Cardiac muscle cell (in vitro differentiated cells and primary cell): ENCODE results near the gene MCRIP2. TPM values are rescaled to one million over a fixed set of nuclear protein-coding genes. Genes with fewer than 3 reads are reported as not detected.

Experiments used
- DNase-seq, 2 donors: peaks; one replicate each; pipeline versions ENCODE4 v3.0.0 to v3.0.0-alpha.2; 2010 to 2017; ENCODE audit warnings: low read depth in 1 of 2, low spot score in 1 of 2
- H3K27ac ChIP-seq: fragments of 200-600 bp; sonication (generic); 2 replicates; pipeline ENCODE4 v1.5.1; 2016
- H3K27me3 ChIP-seq: fragments of 200-600 bp; sonication (generic); 2 replicates; pipeline ENCODE4 v1.6.0; 2016; ENCODE audit warnings: control low read depth
- H3K36me3 ChIP-seq: fragments of 200-600 bp; sonication (generic); 2 replicates; pipeline ENCODE4 v1.5.1; 2016; ENCODE audit warnings: control low read depth
- H3K4me1 ChIP-seq: fragments of 200-600 bp; sonication (generic); 2 replicates; pipeline ENCODE4 v1.8.1; 2017; ENCODE audit warnings: low read depth, mild to moderate bottlenecking, mixed run types
- H3K4me3 ChIP-seq: fragments of 200-600 bp; sonication (generic); 2 replicates; pipeline ENCODE4 v1.5.1; 2016; ENCODE audit warnings: mild to moderate bottlenecking
- H3K9me3 ChIP-seq: fragments of 200-600 bp; sonication (generic); 2 replicates; pipeline ENCODE4 v1.5.1; 2017; ENCODE audit warnings: low read depth, mild to moderate bottlenecking, control low read depth
- polyA plus RNA-seq: library from polyadenylated mRNA; unstranded; fragments of >200 nt; fragmentation: Nextera tagmentation; extraction: Ambion mirVana; gene quantifications from 2 replicates; pipeline ENCODE4 v1.2.1, GENCODE V29; 2016
- total RNA-seq: library from RNA; depleted of rRNA; stranded (reverse); fragments of >200 nt; gene quantifications from 2 replicates; pipeline ENCODE4 v1.2.3, GENCODE V29; 2016
- TF ChIP-seq, protein P1 (sequence below): IDR thresholded peaks from 2 replicates; pipeline ENCODE4 v1.5.1; 2012; ENCODE audit warnings: low read depth, mild to moderate bottlenecking, low read length

The MCRIP2 gene
- total and polyA plus RNA-seq, 2 experiments from 2014 or later, result 131 to 144 TPM

DNA sequence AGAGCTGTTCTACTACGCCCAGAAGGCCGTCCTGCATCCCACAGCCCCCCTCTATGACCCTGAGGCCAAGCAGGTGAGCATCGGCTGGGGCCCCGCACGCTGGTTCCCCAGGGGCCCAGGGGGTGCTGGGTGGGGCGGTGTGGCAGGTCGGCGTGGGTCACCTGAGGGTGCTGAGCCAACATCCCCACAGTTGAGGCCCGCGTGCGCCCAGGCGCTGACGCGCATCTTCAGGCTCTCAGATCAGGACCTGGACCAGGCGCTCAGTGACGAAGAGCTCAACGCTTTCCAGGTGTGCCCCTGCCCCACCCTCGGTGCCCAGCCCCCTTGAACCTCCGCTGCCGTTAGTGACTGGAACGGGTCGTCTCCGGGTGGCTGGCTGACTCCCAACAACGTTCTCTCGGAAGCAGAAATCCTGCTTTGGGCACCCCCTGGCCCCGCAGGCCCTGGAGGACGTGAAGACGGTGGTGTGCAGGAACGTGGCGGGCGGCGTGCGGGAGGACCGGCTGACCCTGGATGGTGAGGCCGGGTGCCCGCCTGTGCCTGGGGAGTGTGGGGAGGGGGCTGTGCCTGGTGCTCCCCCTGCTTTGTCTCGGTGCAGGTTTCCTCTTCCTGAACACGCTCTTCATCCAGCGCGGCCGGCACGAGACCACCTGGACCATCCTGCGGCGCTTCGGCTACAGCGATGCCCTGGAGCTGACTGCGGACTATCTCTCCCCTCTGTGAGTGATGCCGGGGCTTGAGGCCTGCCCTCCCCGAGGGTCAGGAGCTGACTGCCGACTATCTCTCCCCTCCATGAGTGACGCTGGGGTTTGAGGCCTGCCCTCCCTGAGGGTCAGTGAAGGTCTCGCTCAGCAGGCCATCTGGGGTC, 29.1 kb downstream of the MCRIP2 start:
- H3K27ac ChIP-seq, result no peak overlapping the region
- no peak overlapping the region for H3K4me3 ChIP-seq
- TF ChIP-seq, protein P1, sequence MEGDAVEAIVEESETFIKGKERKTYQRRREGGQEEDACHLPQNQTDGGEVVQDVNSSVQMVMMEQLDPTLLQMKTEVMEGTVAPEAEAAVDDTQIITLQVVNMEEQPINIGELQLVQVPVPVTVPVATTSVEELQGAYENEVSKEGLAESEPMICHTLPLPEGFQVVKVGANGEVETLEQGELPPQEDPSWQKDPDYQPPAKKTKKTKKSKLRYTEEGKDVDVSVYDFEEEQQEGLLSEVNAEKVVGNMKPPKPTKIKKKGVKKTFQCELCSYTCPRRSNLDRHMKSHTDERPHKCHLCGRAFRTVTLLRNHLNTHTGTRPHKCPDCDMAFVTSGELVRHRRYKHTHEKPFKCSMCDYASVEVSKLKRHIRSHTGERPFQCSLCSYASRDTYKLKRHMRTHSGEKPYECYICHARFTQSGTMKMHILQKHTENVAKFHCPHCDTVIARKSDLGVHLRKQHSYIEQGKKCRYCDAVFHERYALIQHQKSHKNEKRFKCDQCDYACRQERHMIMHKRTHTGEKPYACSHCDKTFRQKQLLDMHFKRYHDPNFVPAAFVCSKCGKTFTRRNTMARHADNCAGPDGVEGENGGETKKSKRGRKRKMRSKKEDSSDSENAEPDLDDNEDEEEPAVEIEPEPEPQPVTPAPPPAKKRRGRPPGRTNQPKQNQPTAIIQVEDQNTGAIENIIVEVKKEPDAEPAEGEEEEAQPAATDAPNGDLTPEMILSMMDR, result no peak
- peaks cover 35% of the 10 kb centered on the region for H3K36me3 ChIP-seq
- DNase-seq, result no peak
- no peaks in the 10 kb centered on the region for H3K9me3 ChIP-seq
- H3K4me1 ChIP-seq, result peaks cover 5% of the 10 kb centered on the region
- no peaks in the 10 kb centered on the region for H3K27me3 ChIP-seq

DNA sequence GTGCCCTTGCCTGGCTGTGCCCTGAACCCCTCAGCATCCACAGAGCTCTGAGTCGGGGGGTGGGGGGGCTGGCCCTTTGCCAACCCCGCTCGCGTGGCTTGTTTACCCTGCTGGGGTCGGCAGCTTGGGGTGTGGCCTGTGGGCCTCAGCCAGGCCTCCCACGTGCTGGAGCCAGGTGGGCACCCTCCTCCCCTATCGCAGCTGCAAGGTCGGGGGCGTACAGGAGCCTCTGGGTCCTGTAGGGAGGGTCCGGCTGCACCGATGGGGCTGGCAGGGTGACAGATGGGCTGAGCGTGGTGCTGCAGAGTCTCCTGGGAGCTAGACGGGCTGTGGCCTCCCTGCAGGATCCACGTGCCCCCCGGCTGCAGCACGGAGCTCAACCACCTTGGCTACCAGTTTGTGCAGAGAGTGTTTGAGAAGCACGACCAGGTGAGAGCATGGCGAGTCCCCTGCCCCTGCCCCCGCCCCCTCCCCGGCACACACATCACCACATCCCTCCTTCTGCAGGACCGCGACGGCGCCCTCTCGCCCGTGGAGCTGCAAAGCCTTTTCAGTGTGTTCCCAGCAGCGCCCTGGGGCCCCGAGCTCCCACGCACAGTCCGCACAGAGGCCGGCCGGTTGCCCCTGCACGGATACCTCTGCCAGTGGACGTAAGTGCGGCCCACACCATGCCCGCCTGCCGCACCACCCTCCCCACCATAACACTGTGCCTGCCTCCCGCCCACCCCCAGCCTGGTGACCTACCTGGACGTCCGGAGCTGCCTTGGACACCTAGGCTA, 29.9 kb downstream of the MCRIP2 start:
- no peak overlapping the region for H3K27ac ChIP-seq
- H3K4me1 ChIP-seq, result peaks cover 5% of the 10 kb centered on the region
- H3K36me3 ChIP-seq, result peaks cover 35% of the 10 kb centered on the region
- no peaks in the 10 kb centered on the region for H3K27me3 ChIP-seq
- no peak for DNase-seq
- TF ChIP-seq, protein P1, result no peak
- no peaks in the 10 kb centered on the region for H3K9me3 ChIP-seq
- H3K4me3 ChIP-seq, result no peak overlapping the region

DNA sequence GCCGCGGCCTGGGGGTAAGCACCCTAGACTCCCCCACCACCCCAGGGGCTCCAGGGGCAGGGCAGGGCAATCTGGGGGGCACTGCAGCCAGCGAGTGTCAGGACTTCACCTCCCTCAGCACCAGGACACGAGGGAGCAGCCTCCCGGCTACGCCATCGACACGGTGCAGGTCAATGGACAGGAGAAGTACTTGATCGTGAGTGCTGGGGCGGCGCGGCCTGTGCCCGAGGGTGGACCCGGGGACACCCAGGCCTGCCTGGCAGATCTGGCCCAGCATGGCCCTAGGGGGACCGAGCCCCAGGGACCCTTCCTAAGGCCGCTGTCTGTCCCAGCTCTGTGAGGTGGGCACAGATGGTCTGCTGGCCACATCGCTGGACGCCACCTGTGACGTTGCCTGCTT, 30.7 kb downstream of the MCRIP2 start:
- DNase-seq, result no peak
- TF ChIP-seq, protein P1, result no peak
- H3K36me3 ChIP-seq, result peaks cover 35% of the 10 kb centered on the region
- no peak overlapping the region for H3K4me3 ChIP-seq
- no peak overlapping the region for H3K27ac ChIP-seq
- H3K9me3 ChIP-seq, result no peaks in the 10 kb centered on the region
- peaks cover 5% of the 10 kb centered on the region for H3K4me1 ChIP-seq
- H3K27me3 ChIP-seq, result no peaks in the 10 kb centered on the region

DNA sequence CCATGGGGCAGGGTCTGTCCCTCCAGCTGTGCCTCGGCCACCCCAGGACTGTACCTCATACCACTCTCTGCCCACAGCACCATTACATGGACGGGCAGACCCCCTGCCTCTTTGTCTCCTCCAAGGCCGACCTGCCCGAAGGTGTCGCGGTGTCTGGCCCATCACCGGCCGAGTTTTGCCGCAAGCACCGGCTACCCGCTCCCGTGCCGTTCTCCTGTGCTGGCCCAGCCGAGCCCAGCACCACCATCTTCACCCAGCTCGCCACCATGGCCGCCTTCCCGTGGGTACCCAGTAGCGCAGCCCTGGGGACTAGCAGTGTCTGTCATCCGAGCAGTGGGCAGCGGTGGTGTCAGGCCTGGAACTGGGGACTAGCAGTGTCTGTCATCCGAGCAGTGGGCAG, 31.2 kb downstream of the MCRIP2 start:
- H3K4me1 ChIP-seq, result peaks cover 5% of the 10 kb centered on the region
- H3K4me3 ChIP-seq, result no peak overlapping the region
- H3K36me3 ChIP-seq, result peaks cover 35% of the 10 kb centered on the region
- H3K27ac ChIP-seq, result no peak overlapping the region
- H3K27me3 ChIP-seq, result no peaks in the 10 kb centered on the region
- TF ChIP-seq, protein P1, result no peak
- no peak for DNase-seq
- H3K9me3 ChIP-seq, result no peaks in the 10 kb centered on the region

DNA sequence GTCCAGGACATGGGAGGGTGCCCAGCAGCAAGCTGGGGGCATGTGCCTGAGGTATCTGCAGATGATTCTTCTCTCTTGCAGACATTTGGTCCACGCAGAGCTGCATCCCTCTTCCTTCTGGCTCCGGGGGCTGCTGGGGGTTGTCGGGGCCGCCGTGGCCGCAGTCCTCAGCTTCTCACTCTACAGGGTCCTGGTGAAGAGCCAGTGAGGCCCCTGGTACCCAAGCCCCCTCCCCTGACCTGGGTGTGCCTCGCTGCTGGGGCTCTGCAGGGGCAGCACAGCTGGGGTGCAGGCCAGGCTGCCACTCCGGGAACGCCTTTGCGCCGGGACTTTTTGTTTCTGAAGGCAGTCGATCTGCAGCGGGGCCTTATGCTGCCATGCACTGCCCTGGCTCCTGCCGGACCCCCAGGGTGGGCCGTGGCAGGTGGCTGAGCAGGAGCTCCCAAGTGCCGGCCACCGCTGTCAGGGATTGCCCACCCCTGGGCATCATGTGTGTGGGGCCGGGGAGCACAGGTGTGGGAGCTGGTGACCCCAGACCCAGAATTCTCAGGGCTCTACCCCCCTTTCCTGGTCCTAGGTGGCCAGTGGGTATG, 31.9 kb downstream of the MCRIP2 start:
- Histone ChIP-seq H3K9me3 (no peaks in the 10 kb centered on the region), H3K4me3 (no peak overlapping the region), H3K27me3 (no peaks in the 10 kb centered on the region), H3K36me3 (peaks cover 35% of the 10 kb centered on the region), H3K4me1 (peaks cover 5% of the 10 kb centered on the region), H3K27ac (no peak overlapping the region)
- DNase-seq, result no peak
- TF ChIP-seq, protein P1, result no peak
